Skeletal muscle satellite cell (primary cell): Measurements from ENCODE around the gene SPEM1.
A peak's percentile ranks its signal among the peaks of the same experiment; 100 is the strongest.

Experiments used
- H3K27me3 ChIP-seq: 2 replicates; pipeline ENCODE4 v1.7.0; 2013; ENCODE audit warnings: low read length; ENCODE audit not compliant: control insufficient read depth, insufficient read depth
- H3K36me3 ChIP-seq: 2 replicates; pipeline ENCODE4 v1.7.0; 2013; ENCODE audit warnings: mild to moderate bottlenecking, control low read depth, low read length; ENCODE audit not compliant: insufficient read depth
- H3K4me1 ChIP-seq: 2 replicates; pipeline ENCODE4 v1.7.0; 2013; ENCODE audit warnings: low read length; ENCODE audit not compliant: control insufficient read depth, insufficient read depth
- H3K4me2 ChIP-seq: 2 replicates; pipeline ENCODE4 v1.7.0; 2013; ENCODE audit warnings: mild to moderate bottlenecking, low read length
- H3K4me3 ChIP-seq: 2 replicates; pipeline ENCODE4 v1.7.0; 2013; ENCODE audit warnings: low read length
- H3K9ac ChIP-seq: 2 replicates; pipeline ENCODE4 v1.7.0; 2013; ENCODE audit warnings: mild to moderate bottlenecking, low read depth, low read length, moderate library complexity
- H3K9me3 ChIP-seq: replicated peaks from 2 replicates; pipeline ENCODE4 v1.7.0; 2013; ENCODE audit warnings: mild to moderate bottlenecking, control low read depth, low read length

Gene SPEM1

GRCh38 chr17:7437950-7438614, 18.0 kb downstream of the SPEM1 start:
- peak overlapping the region; percentile 29 for H3K4me3 ChIP-seq
- H3K4me2 ChIP-seq, result peak overlapping the region; percentile 90
- H3K9me3 ChIP-seq, result no peaks in the 10 kb centered on the region
- H3K4me1 ChIP-seq, result peaks cover 41% of the 10 kb centered on the region
- H3K36me3 ChIP-seq, result no peaks in the 10 kb centered on the region
- no peak overlapping the region for H3K9ac ChIP-seq
- peaks cover 9% of the 10 kb centered on the region for H3K27me3 ChIP-seq

GRCh38 chr17:7438656-7439460, 18.7 kb downstream of the SPEM1 start:
- Histone ChIP-seq H3K9me3 (no peaks in the 10 kb centered on the region), H3K4me2 (peak overlapping the region; percentile 90), H3K4me1 (peaks cover 45% of the 10 kb centered on the region), H3K36me3 (no peaks in the 10 kb centered on the region), H3K27me3 (peaks cover 9% of the 10 kb centered on the region), H3K9ac (no peak overlapping the region), H3K4me3 (peak overlapping the region; percentile 29)

- no peaks in the 10 kb centered on the region for H3K9me3 ChIP-seq
- peak within 1 kb of the TSS; percentile 90 for H3K4me2 ChIP-seq
- H3K4me1 ChIP-seq, result peaks cover 52% of the 10 kb centered on the region
- H3K36me3 ChIP-seq, result no peaks in the 10 kb centered on the region
- peaks cover 9% of the 10 kb centered on the region for H3K27me3 ChIP-seq
- peak within 1 kb of the TSS; percentile 43 for H3K9ac ChIP-seq
- peak within 1 kb of the TSS; percentile 66 for H3K4me3 ChIP-seq
These were observed 19.5 kb downstream of the SPEM1 start, which contains the start of gene FGF11 for GRCh38 chr17:7439462-7440112. Gene FGF11 (plus strand): TSS chr17:7439512. CDS start chr17:7439621, 109 bp downstream.

DNA sequence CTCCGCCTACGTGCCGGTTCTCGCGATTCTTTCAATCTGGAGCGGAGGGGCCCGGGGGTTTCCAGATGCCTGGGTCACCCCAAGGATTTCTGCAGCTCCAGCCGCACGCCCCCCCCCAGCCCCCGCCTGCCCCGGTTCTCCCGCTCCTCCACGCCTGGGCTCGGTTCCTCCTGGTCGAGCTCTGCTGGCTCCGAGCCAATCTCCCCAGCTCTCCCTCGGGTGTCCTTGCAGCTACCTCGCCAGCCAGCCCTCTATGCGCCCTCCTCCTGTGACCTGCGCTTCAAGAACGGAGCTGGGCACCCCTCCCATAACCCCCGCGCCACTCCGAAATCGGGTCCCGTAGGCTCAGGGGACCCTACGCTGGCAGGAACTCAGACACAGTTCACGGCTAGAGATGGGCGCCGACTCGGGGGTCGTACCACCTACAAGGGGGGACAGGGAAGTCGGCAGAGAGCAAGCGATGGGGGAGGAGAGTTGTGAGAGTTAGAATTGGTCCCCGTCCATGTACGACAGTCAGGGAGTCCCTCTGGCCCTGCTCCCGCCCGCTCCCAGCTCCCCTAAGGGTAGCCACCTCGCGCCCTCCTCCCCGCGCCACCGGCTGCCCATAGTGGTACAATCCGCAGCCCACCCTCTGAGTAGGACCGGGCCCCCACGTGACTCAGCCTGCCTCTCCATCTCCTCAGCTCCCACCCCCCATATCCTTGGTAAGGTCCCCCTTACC, 20.1 kb downstream of the SPEM1 start:
- Histone ChIP-seq H3K4me2 (peak overlapping the region; percentile 81), H3K9me3 (no peaks in the 10 kb centered on the region), H3K27me3 (peaks cover 9% of the 10 kb centered on the region), H3K9ac (peak overlapping the region; percentile 43), H3K4me1 (peaks cover 58% of the 10 kb centered on the region), H3K36me3 (no peaks in the 10 kb centered on the region), H3K4me3 (peak overlapping the region; percentile 66)

- H3K4me3 ChIP-seq, result peak overlapping the region; percentile 66
- peak overlapping the region; percentile 81 for H3K4me2 ChIP-seq
- H3K27me3 ChIP-seq, result peaks cover 9% of the 10 kb centered on the region
- no peaks in the 10 kb centered on the region for H3K36me3 ChIP-seq
- H3K9me3 ChIP-seq, result no peaks in the 10 kb centered on the region
- H3K4me1 ChIP-seq, result peaks cover 57% of the 10 kb centered on the region
- peak overlapping the region; percentile 42 for H3K9ac ChIP-seq
These were observed 20.7 kb downstream of the SPEM1 start for GRCh38 chr17:7440834-7441195.

GRCh38 chr17:7441266-7441665, 21.1 kb downstream of the SPEM1 start:
- Histone ChIP-seq H3K27me3 (peaks cover 9% of the 10 kb centered on the region), H3K4me1 (peaks cover 56% of the 10 kb centered on the region), H3K4me3 (no peak overlapping the region), H3K36me3 (no peaks in the 10 kb centered on the region), H3K9ac (no peak overlapping the region), H3K4me2 (no peak overlapping the region), H3K9me3 (no peaks in the 10 kb centered on the region)

DNA sequence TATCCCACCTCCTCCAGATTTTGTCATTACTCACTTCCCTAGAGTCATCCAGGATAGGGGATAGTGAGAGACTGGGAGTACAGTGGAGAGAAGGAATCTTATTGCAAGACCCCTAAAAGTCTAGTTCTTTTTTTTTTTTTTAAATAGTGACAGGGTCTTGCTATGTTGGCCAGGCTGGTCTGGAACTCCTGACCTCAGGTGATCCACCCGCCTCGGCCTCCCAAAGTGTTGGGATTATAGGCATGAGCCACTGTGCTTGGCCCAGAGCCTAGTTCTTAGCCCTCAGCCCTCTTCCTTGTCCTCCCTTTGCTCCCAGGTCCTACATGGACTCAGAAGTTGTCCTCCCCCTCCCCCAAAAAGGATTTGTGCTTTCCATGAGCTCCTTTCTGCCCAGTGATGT, 22.0 kb downstream of the SPEM1 start:
- H3K27me3 ChIP-seq, result peaks cover 9% of the 10 kb centered on the region
- no peaks in the 10 kb centered on the region for H3K36me3 ChIP-seq
- H3K9me3 ChIP-seq, result no peaks in the 10 kb centered on the region
- no peak overlapping the region for H3K4me2 ChIP-seq
- no peak overlapping the region for H3K9ac ChIP-seq
- H3K4me3 ChIP-seq, result no peak overlapping the region
- peaks cover 51% of the 10 kb centered on the region for H3K4me1 ChIP-seq

- H3K4me3 ChIP-seq, result peak overlapping the region; percentile 76
- no peaks in the 10 kb centered on the region for H3K36me3 ChIP-seq
- peaks cover 40% of the 10 kb centered on the region for H3K4me1 ChIP-seq
- H3K4me2 ChIP-seq, result peak overlapping the region; percentile 90
- no peaks in the 10 kb centered on the region for H3K9me3 ChIP-seq
- H3K9ac ChIP-seq, result peak overlapping the region; percentile 22
- H3K27me3 ChIP-seq, result peaks cover 3% of the 10 kb centered on the region
These were observed 23.7 kb downstream of the SPEM1 start for GRCh38 chr17:7443499-7444485.

- no peaks in the 10 kb centered on the region for H3K27me3 ChIP-seq
These were observed 24.8 kb downstream of the SPEM1 start, which contains the start of gene CHRNB1 for GRCh38 chr17:7444682-7445618. Gene CHRNB1 (plus strand): TSS chr17:7445061. CDS start chr17:7445128, 67 bp downstream.

More at GRCh38 chr17:7444682-7445618, 24.8 kb downstream of the SPEM1 start, which contains the start of gene CHRNB1:
- Histone ChIP-seq H3K9me3 (no peaks in the 10 kb centered on the region), H3K9ac (peak within 1 kb of the TSS; percentile 82), H3K4me1 (peaks cover 34% of the 10 kb centered on the region), H3K4me3 (peak within 1 kb of the TSS; percentile 76), H3K4me2 (peak within 1 kb of the TSS; percentile 90), H3K36me3 (no peaks in the 10 kb centered on the region)
